Central memory CD4-positive, alpha-beta T cell (primary cell): Measurements from ENCODE around the gene TRPC4AP.

Experiments used
- DNase-seq: peaks from one replicate; pipeline ENCODE4 v3.0.0; 2022

TRPC4AP gene

DNA sequence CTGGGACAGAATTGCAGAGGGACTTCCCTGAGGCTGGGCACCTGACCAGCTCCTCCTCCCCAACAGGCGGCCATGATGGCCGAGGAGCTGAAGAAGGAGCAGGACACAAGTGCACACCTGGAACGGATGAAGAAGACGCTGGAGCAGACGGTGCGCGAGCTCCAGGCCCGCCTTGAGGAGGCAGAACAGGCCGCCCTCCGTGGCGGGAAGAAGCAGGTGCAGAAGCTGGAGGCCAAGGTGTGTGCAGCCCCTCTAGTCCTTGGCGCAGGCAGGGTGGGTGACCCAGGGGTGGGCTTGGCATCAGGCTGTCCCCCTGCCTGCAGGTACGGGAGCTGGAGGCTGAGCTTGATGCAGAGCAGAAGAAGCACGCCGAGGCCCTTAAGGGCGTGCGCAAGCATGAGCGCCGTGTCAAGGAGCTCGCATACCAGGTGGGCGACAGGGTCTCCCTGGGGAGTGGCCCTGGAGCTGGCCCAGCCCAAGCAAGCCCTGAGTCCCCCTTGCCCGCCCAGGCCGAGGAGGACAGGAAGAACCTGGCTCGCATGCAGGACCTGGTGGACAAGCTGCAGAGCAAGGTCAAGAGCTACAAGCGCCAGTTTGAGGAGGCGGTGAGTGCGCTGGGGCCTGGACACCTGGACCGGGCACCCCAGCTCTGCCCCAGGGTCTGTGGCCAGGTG, 91.5 kb downstream of the TRPC4AP start:
- no peak for DNase-seq

DNA sequence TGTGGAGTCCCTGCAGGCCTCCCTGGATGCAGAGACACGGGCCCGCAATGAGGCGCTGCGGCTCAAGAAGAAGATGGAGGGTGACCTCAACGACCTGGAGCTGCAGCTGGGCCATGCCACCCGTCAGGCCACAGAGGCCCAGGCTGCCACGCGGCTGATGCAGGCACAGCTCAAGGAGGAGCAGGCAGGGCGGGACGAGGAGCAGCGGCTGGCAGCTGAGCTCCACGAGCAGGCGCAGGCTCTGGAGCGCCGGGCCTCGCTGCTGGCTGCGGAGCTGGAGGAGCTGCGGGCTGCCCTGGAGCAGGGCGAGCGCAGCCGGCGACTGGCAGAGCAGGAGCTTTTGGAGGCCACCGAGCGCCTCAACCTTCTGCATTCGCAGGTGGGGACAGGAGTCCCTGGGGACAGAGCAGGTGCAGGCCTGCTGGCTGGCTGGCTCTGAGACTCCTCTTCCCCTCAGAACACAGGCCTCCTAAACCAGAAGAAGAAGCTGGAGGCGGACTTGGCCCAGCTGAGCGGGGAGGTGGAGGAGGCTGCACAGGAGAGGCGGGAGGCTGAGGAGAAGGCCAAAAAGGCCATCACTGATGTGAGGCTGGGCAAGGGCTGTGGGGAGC, 92.2 kb downstream of the TRPC4AP start:
- no peak for DNase-seq

DNA sequence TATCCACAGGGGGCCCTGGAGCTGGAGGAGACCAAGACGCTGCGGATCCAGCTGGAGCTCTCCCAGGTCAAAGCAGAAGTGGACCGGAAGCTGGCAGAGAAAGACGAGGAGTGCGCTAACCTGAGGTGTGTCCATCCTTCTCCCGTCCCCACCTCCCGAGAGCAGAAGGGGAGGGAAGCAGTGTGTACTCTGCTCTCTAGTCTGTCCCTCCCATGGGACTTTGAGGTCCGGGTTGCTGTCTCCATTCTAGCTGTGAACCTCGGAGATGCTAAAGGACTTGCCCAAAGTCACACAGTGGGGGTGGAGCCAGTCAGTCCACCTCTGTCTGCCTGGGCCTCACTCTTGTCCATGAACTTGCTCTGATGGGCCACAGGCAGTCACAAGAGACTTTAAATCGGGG, 92.8 kb downstream of the TRPC4AP start:
- no peak for DNase-seq

DNA sequence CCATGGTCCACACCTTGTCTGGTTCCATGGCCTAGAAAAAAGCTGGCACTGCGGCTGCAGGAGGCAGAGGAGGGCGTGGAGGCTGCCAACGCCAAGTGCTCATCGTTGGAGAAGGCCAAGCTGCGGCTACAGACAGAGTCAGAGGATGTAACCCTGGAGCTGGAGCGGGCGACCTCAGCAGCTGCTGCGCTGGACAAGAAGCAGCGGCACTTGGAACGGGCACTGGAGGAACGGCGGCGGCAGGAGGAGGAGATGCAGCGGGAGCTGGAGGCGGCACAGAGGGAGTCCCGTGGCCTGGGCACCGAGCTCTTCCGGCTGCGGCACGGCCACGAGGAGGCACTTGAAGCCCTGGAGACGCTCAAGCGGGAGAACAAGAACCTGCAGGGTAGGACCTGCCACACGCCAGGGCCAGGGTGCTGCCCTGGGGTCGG, 93.6 kb downstream of the TRPC4AP start:
- DNase-seq, result no peak

DNA sequence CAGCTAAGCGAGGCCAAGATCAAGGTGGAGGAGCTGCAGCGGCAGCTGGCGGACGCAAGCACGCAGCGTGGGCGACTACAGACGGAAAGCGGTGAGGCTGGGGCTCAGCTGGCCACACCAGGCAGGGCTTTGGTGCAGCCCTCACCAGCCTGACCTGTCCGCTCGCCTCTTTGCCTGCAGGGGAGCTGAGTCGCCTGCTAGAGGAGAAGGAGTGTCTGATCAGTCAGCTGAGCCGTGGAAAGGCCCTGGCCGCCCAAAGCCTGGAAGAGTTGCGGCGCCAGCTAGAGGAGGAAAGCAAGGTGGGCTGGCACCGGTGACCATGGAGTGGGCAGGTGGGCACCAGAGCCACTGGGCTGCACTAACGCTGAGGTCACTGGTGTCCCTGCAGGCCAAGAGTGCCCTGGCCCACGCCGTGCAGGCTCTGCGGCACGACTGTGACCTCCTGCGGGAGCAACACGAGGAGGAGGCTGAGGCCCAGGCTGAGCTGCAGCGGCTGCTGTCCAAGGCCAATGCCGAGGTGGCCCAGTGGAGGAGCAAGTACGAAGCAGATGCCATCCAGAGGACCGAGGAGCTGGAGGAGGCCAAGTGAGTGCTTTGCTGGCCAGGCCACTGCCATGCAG, 94.2 kb downstream of the TRPC4AP start:
- DNase-seq, result no peak

DNA sequence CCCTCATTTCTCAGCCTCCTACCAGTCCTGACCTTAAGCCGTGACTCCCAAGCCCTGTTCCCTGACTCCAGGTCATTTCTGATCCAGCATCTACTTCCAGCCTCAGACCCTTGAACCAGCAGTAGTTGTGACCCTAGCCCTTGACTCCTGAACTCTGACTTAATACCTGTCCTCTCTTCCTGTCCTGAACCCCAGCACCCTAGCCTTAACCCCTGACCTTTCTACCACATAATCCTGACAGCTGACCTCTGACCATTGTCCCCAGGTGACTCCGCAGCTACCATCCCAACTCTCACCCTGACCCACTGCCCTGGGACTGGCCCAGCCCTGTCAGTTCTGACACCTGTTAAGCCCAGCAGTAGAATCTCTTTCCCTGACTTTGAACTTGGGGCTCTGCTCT, 94.8 kb downstream of the TRPC4AP start:
- DNase-seq, result no peak

DNA sequence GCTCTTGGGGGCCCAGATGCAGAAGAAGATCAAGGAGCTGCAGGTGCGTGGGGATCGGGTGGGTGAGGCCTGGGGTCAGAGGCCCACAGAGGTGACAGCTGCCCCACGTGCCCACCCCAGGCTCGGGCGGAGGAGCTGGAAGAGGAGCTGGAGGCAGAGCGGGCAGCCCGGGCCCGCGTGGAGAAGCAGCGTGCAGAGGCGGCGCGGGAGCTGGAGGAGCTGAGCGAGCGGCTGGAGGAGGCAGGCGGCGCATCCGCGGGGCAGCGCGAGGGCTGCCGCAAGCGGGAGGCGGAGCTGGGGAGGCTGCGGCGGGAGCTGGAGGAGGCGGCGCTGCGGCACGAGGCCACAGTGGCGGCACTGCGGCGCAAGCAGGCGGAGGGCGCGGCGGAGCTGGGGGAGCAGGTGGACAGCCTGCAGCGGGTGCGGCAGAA, 95.5 kb downstream of the TRPC4AP start:
- DNase-seq, result no peak

DNA sequence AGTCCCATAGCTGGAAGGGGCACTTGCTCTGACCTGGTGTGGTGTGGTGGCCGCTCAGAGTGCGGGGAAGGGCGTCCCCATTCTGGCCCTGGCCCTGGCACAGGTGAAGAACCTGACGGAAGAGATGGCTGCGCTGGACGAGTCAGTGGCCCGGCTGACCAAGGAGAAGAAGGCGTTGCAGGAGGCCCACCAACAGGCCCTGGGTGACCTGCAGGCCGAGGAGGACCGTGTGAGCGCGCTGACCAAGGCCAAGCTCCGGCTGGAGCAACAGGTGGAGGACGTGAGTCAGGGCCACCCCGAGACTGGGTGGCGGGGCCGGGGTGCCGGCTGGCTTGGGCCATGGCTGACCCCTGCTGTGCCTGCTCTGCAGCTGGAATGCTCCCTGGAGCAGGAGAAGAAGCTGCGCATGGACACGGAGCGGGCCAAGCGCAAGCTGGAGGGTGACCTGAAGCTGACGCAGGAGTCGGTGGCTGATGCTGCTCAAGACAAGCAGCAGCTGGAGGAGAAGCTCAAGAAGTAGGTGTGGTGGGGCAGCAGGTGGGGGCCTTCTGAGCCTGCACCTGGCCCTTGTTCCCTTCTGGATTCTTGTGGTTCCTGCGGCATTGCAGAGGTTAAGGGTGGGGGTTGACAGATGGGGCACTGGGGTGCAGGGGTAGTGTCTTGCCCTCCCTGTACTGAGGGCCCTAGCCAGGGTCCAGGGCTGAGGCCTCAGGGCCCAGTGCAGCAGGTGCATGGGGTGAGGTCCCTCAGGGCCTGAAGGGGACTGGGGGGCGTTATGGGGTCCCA, 96.2 kb downstream of the TRPC4AP start:
- DNase-seq, result no peak

DNA sequence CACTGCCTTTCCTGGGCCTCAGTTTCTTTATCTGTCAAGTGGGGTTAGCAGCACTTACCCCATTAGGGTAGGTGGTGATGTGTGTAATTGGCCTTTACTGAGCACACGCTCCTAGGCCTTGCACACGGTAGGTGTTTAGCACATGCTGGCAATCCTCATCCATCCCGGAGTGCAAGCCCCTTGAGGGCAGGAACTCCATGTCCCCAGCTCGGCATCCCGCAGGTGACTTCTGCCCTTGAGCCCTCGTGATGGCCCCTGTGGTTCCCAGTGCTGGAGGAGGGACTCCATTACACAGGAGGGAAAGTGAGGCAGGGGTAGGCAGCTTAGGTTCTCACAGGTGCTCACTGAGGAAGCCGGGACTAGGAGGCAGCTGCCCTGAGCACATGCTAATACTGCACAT, 96.9 kb downstream of the TRPC4AP start:
- no peak for DNase-seq

DNA sequence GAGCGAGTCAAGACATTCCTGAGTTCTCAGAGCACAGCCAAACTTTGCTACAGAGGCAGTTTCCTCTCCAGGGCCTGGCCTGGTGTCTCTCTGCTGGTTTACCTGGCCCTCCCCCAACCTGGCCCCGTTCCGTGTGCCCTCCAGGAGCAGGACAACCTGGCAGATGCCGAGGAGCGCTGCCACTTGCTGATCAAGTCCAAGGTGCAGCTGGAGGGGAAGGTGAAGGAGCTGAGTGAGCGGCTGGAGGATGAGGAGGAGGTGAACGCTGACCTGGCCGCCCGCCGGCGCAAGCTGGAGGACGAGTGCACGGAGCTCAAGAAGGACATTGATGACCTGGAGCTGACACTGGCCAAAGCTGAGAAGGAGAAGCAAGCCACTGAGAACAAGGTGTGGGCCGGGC, 97.4 kb downstream of the TRPC4AP start:
- DNase-seq, result no peak

DNA sequence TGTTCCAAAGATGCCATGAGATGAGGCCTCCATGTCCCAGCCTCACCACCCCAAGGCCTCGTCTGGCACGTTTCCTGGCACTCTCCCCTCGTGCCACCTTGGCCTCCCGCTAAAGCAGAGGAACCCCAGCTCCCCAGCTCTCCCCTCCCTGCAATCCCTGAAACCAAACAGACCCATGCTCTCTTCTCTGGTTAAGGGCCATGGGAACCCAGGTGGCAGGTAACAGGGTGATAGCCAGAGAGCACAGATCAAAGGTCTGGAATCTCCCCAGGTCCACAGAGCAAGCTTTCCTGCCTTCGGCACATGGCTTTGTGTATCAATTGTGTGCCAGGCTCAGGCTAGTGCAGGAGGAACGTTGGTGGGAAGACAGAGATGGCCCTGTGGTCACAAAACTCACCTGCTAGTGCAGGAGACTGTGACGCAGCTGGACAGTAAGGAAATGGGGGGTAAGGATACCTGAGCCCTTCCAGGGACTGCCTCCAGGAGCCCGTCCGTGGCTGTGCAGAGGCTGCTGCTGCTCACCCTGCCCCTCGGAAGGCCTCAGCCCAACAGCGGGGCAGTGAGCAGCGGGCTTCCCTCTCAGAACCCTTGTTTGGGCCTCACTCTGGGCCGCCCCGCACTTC, 98.0 kb downstream of the TRPC4AP start:
- no peak for DNase-seq

DNA sequence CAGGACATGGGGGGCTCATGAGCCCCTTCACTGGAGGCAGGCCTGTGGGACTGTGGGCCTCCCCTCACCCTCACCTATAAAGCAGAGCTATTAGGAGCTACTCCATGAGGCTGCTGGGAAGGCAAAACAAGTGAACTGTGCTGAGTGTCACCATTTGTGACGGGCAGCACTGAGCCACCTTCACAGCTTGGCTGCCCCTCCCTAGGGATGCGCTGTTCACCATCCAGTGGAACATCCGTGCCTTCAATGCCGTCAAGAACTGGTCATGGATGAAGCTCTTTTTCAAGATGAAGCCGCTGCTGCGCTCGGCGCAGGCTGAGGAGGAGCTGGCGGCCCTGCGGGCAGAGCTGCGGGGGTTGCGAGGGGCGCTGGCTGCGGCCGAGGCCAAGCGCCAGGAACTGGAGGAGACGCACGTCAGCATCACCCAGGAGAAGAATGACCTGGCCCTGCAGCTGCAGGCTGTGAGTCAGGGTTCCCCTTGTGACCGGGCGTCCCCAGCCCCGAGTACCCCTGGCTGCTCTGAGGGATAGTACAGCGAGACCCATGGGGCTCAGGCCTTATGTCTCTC, 98.6 kb downstream of the TRPC4AP start:
- no peak for DNase-seq

DNA sequence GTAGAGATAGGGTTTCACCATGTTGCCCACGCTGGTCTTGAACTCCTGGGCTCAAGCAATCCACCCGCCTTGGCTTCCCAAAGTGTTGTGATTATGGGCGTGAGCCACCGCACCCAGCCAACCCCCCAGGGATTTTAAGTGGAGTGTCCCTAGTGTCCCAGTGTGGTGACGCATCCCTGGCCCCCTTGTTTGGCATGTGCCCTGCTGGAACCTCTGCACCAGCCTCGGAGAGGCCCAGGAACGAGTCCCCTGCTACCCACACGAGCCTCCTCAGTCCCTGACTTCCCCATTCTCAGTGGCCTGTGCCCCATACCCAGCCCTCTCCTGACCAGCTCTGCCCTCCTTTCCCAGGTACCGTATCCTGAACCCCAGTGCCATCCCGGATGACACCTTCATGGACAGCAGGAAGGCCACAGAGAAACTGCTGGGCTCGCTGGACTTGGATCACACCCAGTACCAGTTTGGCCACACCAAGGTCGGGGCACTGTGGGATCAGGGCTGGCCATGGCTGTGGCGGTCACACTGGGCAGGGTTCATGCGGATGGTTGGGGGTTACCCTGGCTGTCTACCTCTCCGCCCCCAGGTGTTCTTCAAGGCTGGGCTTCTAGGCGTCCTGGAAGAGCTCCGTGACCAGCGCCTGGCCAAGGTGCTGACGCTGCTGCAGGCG, 99.7 kb downstream of the TRPC4AP start:
- DNase-seq, result no peak

DNA sequence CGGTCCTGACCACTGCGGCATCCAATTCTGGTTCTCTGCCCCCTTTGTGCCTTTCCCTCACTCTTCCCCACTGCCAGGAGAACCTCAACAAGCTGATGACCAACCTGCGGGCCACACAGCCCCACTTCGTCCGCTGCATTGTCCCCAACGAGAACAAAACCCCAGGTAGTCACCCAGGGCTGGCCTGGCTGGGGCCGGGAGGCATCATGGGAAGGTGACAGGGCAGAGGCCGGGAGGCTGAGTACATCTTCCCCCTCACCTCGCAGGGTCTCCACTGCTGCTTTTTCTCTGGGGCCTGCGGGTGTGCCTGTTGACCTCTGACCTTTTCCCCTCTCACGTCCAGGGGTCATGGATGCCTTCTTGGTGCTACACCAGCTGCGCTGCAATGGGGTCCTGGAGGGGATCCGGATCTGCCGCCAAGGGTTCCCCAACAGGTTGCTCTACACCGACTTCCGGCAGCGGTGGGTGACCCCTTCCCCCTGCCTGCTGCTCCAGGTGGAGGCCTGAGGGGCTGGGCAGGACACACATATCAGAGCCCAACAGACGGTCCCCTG, 101.9 kb downstream of the TRPC4AP start:
- DNase-seq, result no peak

DNA sequence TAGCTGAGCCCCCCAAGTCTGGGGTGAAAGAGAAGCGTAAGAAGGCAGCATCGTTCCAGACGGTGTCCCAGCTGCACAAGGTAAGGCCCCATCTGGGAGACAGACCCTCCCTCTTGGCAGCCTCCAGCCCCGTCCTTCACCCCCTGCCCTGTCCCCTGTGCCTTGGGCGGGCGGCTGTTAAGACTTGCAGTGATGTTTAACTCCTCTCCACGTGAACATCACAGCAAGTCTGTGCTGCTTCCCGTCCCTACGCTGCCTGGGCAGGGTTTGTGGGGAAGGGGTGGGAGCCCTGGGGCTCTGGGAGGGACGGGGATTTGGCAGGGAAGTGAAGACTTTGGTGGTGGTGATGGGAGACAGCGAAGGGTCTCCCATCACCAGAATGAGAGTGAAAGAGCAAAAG, 102.4 kb downstream of the TRPC4AP start:
- no peak for DNase-seq

DNA sequence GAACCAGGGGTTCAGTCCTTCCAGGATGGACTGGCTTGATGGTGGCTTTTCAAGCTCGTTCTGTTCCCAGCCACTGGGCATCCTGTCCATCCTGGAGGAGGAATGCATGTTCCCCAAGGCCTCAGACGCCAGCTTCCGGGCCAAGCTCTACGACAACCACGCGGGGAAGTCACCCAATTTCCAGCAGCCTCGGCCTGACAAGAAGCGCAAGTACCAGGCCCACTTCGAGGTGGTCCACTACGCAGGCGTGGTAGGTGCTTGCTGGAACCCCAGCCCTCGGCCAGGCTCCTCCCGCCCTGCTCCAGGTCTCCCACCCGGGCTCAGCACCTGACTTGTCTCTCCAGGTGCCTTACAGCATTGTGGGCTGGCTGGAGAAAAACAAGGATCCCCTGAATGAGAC, 102.9 kb downstream of the TRPC4AP start:
- no peak for DNase-seq

DNA sequence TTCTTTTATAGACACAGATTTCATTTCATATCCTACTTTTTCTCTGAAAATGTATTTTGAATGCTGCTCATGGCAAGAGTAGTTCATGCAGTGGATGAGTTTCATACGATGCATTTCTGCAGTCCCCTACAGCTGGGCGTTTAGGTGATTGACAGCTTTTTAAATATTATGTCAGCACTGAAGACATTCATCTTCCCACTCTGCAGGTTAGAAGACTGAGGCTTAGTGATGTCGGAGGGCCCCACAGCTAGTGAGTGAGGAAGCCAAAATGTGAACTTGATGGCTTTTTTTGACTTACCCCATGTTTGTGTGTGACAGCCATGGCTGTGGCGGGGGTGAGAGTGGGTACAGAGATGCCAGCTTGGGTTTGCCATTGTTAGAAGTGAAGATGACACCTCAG, 103.5 kb downstream of the TRPC4AP start:
- DNase-seq, result no peak

DNA sequence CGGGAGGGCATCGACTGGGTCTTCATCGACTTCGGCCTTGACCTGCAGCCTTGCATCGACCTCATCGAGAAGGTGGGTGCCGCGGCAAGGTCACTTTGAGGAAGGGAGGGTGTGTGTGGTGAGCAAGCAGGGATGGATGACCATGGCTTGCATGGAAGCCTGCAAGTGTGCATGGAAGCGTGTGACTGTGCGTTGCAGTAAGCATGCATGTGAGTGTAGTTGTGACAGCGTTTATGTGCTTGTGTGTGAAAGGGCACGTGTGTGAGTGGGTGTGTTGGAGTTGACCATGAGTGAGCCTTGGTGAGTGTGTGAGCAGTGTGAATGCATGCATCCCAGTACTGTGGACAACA, 104.4 kb downstream of the TRPC4AP start:
- DNase-seq, result no peak

DNA sequence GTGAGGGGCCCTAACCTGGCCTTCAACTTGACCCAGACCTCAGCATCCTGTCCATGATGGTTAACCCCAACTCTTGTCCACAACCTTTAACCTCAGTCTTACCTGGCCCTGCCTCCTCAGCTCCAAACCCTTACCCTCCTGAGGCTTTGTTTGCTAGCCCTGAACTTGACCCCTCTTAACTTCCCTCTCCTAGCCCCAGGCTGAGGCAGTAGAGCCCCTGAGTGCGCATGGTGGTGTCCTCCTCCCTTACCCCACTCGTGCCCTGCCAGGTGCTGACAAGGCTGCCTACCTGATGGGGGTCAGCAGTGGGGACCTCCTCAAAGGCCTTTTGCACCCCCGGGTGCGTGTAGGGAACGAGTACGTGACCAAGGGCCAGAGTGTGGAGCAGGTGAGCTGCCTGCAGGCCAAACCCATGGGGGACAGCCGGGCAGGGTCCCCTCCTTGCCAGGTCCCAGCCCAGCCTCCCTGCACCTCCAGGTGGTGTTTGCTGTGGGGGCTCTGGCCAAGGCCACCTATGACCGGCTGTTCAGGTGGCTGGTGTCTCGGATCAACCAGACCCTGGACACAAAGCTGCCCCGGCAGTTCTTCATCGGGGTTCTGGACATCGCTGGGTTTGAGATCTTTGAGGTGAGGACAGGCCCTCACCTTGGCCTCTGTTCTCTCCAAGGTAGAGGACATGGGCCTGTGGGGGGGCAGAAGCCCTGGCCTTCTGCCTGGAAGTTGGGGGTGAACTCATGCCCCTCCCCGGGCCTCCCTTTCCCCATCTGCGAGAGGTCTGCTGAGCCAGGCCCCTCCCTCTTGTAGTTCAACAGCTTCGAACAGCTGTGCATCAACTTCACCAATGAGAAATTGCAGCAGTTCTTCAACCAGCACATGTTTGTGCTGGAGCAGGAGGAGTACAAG, 105.1 kb downstream of the TRPC4AP start:
- DNase-seq, result no peak

DNA sequence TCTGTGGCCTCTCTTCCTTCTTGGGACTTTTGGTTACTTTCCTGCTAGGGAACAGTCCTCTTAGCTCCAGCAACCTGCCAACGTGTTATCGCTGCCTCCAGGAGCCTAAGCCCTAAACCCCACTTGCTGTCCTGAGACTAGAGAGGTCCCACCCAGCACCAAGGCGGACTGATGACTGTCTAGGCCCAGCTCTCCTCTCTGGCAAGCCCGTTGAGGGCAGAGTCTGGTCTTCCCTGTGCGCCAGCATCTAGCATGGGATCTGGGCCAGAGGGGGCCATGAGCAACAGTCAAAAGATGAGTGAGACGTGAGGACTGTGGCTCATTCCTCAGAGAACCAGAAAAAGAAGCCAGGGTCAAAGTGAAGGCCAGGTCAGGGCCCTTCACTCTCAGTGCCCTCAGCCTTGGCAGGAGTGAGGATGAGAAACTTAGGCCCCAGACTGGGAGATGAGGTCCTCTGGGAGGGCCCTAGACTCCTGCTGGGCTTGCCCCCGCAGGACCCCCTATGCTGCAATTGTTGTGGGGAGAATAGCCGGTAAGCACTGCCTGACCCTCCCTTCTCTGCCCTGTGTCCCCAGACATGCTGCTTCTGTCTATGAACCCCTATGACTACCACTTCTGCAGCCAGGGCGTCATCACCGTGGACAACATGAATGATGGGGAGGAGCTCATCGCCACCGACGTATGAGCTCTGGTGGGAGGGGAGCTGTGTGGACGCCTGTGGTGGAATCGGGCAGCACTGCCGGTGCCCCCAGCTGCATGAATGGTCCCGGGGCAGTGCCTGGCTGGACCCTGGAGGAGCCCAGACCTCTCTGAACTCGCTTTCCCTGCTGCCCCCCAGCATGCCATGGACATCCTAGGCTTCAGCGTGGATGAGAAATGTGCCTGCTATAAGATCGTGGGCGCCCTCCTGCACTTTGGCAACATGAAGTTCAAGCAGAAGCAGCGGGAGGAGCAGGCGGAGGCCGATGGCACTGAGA, 106.0 kb downstream of the TRPC4AP start:
- no peak for DNase-seq
